Muscle layer of duodenum (tissue), 2 donors: ENCODE results near the gene CAND1.

Experiments used
- H3K27ac ChIP-seq: one replicate; pipeline ENCODE4 v1.7.0; 2013; ENCODE audit warnings: mild to moderate bottlenecking, low read length
- H3K27me3 ChIP-seq: one replicate; pipeline ENCODE4 v1.7.0; 2013; ENCODE audit warnings: low read depth, mild to moderate bottlenecking, control low read depth, low read length
- H3K36me3 ChIP-seq, 2 donors: one replicate each; pipeline ENCODE4 v1.7.0; 2013; ENCODE audit warnings: low read length in 2 of 2, control low read depth in 1 of 2, mild to moderate bottlenecking in 1 of 2; ENCODE audit not compliant: insufficient read depth in 2 of 2, control insufficient read depth in 1 of 2
- H3K4me1 ChIP-seq, 2 donors: one replicate each; pipeline ENCODE4 v1.7.0; 2013; ENCODE audit warnings: low read length in 2 of 2, mild to moderate bottlenecking in 2 of 2, control low read depth in 1 of 2, moderate library complexity in 1 of 2; ENCODE audit not compliant: insufficient read depth in 2 of 2, control insufficient read depth in 1 of 2
- H3K4me3 ChIP-seq, 2 donors: one replicate each; pipeline ENCODE4 v1.7.0; 2013; ENCODE audit warnings: low read length in 2 of 2, low read depth in 1 of 2, mild to moderate bottlenecking in 1 of 2
- H3K9me3 ChIP-seq, 2 donors: one replicate each; pipeline ENCODE4 v1.7.0; 2013; ENCODE audit warnings: low read length in 2 of 2, control low read depth in 1 of 2, mild to moderate bottlenecking in 1 of 2; ENCODE audit not compliant: control insufficient read depth in 1 of 2
- donor health status: healthy.

Gene CAND1

DNA sequence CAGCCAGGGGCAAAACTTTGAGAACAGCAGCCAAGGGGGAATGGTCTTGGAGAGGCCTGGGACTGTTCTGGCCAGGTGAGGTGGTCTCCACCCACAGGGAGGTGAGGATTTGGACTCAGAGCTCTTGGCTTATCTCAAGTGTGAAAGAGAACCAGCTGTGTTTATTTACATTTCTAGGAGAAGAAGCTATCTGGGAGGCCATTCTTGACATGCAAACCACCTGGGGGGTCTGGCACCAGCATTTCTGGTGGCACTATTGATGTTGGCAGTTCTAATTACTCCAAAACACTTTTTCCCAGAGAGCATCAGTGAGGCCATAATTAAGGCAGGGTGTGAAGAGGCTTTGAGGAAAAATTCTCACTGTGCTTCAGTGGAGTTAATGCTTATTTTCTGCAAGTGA, 95.1 kb downstream of the CAND1 start:
- H3K36me3 ChIP-seq = no peaks in the 10 kb centered on the region
- no peaks in the 10 kb centered on the region for H3K9me3 ChIP-seq
- no peak overlapping the region for H3K27ac ChIP-seq
- no peaks in the 10 kb centered on the region for H3K27me3 ChIP-seq
- no peak overlapping the region for H3K4me3 ChIP-seq
- H3K4me1 ChIP-seq = no peaks in the 10 kb centered on the region

DNA sequence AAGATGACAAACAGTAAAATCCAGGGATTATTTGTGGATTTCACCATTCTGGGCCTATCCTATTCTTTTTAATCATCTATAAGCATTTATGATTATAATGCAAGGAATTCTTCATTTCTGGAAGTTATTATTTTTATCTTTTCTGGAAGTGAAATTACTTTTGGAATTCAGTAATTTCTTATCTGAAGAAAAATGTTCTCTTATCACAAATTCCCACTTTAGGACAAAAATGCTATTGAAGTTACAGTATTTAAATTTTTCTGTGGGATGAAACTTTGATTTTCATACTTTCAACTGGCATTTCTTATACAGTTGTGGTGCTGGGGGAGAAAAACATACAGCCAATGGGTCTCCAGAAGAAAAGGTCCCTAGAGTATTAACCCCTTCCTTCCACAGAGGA, 96.0 kb downstream of the CAND1 start:
- Histone ChIP-seq H3K4me1 (no peaks in the 10 kb centered on the region), H3K36me3 (no peaks in the 10 kb centered on the region), H3K27me3 (no peaks in the 10 kb centered on the region), H3K27ac (no peak overlapping the region), H3K4me3 (no peak overlapping the region), H3K9me3 (no peaks in the 10 kb centered on the region)

DNA sequence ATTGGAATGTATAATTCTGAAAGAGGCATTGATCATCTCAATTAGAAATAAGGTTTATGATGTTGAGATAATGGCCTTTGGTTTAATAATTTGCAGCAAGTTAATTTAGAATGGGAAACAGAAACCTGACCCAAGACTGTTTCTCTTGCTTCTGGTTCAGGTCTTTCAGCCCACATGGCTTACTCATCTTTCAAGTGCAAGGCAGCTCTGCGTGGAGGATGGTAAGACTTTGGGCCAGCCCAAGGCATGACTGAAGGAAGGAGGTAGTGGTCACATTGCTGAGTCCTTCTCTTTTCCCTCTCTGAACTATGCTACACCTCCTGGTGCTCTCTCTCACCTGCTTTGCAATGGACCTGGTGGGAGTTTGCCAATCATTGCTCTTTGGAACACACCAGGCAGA, 98.7 kb downstream of the CAND1 start:
- Histone ChIP-seq H3K27ac (no peak overlapping the region), H3K4me1 (no peaks in the 10 kb centered on the region), H3K9me3 (no peaks in the 10 kb centered on the region), H3K4me3 (no peak overlapping the region), H3K27me3 (no peaks in the 10 kb centered on the region), H3K36me3 (no peaks in the 10 kb centered on the region)
